Measurements from ENCODE around the gene ANKRD2. TPM values are rescaled to one million over a fixed set of nuclear protein-coding genes. Genes with fewer than 3 reads are reported as not detected.
"Not testable (repeated sequence)": the region's sequence is repeated elsewhere in the genome, so short reads cannot be mapped to it uniquely, and the experiment has no call there.

The ANKRD2 gene
- total RNA-seq, 1 donor from 2014 or later: 0.26 TPM

DNA sequence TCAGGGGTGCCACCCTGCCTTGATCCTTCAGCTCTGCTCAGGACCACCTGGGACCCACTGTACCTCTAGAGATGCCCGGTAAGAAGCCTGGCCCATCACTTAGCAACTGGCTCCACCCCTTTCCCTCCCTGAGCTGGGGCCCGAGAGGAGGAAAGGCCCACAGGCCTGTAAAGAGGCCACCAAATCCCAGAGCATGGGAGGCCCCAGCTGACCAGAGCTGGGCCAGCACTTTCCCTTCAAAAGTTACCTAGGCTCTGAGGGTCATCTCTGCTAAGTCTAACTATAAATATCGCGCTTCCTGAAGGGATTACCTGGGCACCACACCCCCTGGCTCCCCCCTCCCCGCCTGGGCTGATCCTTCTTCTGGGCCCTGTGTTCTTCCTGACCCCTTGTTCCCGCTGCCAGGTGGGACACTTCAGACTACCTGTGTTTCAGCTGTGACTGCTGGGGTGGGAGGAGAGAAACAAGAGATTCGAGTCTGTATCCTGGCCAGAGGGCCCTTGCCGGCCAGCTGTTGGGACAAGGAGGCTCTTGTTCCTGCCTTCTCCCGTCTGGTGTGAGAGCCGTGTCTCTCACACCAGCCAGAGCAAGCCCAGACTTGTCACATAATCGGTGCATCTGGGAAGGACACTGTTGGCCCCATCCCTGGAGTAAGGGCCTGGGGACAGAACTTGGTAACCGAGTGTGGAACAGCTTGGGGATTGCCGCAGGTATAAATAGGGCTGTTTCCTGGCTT lies 22.8 kb upstream of the ANKRD2 start:
- FAIRE-seq: no peak
- Histone ChIP-seq H3K36me3 (ENCODE audit: control insufficient read depth, insufficient read depth, low read length) (no peaks in the 10 kb centered on the region), H3K27me3 (ENCODE audit: control insufficient read depth, insufficient read depth, low read length) (no peaks in the 10 kb centered on the region), H3K4me3 (ENCODE audit: low read depth, low read length) (no peak overlapping the region)
- TF ChIP-seq, protein P1, sequence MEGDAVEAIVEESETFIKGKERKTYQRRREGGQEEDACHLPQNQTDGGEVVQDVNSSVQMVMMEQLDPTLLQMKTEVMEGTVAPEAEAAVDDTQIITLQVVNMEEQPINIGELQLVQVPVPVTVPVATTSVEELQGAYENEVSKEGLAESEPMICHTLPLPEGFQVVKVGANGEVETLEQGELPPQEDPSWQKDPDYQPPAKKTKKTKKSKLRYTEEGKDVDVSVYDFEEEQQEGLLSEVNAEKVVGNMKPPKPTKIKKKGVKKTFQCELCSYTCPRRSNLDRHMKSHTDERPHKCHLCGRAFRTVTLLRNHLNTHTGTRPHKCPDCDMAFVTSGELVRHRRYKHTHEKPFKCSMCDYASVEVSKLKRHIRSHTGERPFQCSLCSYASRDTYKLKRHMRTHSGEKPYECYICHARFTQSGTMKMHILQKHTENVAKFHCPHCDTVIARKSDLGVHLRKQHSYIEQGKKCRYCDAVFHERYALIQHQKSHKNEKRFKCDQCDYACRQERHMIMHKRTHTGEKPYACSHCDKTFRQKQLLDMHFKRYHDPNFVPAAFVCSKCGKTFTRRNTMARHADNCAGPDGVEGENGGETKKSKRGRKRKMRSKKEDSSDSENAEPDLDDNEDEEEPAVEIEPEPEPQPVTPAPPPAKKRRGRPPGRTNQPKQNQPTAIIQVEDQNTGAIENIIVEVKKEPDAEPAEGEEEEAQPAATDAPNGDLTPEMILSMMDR (IDR thresholded peaks at IDR 0.05; ENCODE audit: insufficient read depth, low read length, severe bottlenecking): no peak
- DNase-seq (ENCODE audit: low read depth): peak; percentile 60

DNA sequence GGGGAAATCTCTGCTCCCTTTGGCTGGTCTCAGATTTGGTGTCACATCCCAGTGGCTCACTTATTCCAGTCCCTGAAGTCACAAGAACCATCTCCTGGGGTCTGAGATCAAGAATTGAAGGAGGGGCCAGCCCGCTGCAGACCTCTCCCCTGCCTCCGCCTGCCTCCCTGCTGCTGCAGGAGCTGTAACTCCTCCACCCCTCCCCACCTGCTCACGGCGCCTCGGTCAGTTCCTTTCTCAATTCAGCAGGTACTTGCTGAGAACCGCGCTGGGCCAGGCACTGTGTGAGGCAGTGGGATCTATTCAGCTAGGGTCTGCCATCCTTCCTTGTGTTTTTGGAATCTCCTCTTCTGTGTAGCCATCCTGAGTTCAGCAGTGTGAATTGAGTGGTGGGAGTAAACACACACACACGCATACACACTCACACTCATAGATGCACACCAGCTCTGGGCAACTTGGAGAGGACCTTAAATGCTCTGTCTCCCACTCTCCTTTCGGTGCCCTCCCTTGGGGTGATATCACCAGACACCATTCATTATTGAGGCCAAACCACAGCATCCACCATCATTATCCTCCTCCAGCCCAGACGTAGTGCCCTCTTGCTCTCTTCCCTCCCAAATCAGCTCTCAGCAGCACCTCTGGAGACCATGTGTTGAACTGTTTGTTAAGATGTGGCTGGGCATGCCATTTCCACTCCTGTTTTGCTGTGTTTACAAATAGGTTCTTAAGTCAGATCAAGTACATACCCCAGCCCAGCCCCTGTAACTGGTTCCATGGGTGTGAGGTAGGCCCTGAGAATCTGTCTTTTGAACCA lies 22.0 kb upstream of the ANKRD2 start:
- peak; percentile 83 for FAIRE-seq
- TF ChIP-seq, protein P1 (IDR thresholded peaks at IDR 0.05; ENCODE audit: insufficient read depth, low read length, severe bottlenecking): no peak
- no peak overlapping the region for H3K4me3 ChIP-seq (ENCODE audit: low read depth, low read length)

DNA sequence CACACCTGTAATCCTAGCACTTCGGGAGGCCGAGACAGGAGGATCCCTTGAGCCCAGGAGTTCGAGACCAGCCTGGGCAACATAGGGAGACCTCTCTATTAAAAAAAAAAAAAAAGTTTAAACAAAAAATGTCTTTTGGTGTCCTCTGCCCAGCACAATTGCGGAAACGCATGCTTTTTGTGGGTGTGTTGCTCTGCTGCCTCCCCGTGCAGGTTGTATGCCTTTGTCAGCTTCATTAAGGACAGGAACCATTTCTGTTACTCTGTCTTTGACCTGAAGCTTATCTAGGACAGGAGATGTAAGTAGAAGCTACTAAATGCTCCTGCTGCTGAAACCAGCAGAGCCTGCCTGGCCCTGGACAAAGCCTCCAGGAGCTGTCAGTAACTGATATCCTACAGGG lies 21.3 kb upstream of the ANKRD2 start:
- FAIRE-seq (no peak), DNase-seq (ENCODE audit: low read depth) (no peak)
- H3K36me3 ChIP-seq (ENCODE audit: control insufficient read depth, insufficient read depth, low read length): no peaks in the 10 kb centered on the region
- no peaks in the 10 kb centered on the region for H3K27me3 ChIP-seq (ENCODE audit: control insufficient read depth, insufficient read depth, low read length)
- no peak overlapping the region for H3K4me3 ChIP-seq (ENCODE audit: low read depth, low read length)
- TF ChIP-seq, protein P1 (IDR thresholded peaks at IDR 0.05; ENCODE audit: insufficient read depth, low read length, severe bottlenecking): no peak

More for the DNA sequence above, 22.0 kb upstream of the ANKRD2 start:
- DNase-seq (ENCODE audit: low read depth): no peak
- Histone ChIP-seq H3K27me3 (ENCODE audit: control insufficient read depth, insufficient read depth, low read length) (no peaks in the 10 kb centered on the region), H3K36me3 (ENCODE audit: control insufficient read depth, insufficient read depth, low read length) (no peaks in the 10 kb centered on the region)

DNA sequence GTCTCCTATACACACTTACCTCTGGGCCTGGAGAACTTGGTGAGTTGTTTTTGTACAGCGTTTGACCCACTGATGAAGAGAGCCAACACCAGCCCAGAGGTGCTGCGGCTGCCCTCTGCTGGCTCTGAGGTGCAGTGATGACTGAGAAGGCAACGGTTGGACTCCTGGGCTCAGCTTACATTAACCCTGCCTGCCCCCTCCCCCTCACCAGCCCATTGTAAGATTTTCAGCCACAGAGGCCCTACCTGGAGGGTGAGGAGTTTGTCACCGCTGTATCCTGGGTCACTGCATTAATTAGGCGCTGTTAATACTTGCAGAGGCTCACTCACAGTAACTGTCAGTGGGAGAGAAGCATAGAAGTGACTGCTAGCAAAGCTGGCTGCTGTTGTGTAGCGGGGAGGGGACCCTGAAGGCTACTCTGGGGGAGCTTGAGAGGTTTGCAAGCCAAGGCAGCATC lies 19.0 kb upstream of the ANKRD2 start:
- no peak overlapping the region for H3K4me3 ChIP-seq (ENCODE audit: low read depth, low read length)
- TF ChIP-seq, protein P1 (IDR thresholded peaks at IDR 0.05; ENCODE audit: insufficient read depth, low read length, severe bottlenecking): peak; percentile 94
- FAIRE-seq (no peak), DNase-seq (ENCODE audit: low read depth) (peak; percentile 72)
- H3K27me3 ChIP-seq (ENCODE audit: control insufficient read depth, insufficient read depth, low read length): no peaks in the 10 kb centered on the region
- no peaks in the 10 kb centered on the region for H3K36me3 ChIP-seq (ENCODE audit: control insufficient read depth, insufficient read depth, low read length)

DNA sequence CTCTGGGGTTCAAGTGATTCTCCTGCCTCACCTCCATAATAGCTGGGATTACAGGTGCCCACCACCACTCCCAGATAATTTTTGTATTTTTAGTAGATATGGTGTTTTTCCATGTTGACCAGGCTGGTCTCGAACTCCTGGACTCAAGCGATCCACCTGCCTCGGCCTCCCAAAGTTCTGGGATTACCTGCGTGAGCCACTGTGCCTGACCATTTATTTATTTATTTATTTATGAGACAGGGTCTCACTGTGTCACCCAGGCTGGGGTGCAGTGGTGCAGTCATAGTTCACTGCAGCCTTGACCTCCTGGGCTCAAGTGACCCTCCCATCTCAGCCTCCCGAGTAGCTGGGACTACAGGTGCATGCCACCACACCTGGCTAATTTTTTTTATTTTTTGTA lies 18.2 kb upstream of the ANKRD2 start:
- FAIRE-seq; H3K36me3 ChIP-seq (ENCODE audit: control insufficient read depth, insufficient read depth, low read length); H3K27me3 ChIP-seq (ENCODE audit: control insufficient read depth, insufficient read depth, low read length); H3K4me3 ChIP-seq (ENCODE audit: low read depth, low read length); DNase-seq (ENCODE audit: low read depth): not testable (repeated sequence)

DNA sequence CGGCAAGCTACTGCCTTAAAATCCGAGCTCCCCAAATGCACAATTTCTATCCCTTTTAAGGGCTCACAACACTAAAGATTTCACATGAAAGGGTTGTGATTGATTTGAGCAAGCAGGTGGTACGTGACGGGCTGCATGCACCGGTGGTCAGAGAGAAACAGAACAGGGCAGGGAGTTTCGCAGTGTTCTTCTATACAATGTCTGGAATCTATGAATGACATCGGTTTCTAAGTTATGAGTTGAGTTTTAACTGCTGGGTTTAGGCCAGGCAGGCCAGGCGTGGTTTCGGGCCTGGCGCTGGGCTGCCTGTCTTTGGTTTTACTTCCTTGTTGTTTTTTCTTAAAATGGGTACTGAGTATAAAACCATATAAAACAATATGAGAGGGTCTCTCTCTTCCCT lies 17.0 kb upstream of the ANKRD2 start:
- not testable (repeated sequence) for DNase-seq (ENCODE audit: low read depth); H3K27me3 ChIP-seq (ENCODE audit: control insufficient read depth, insufficient read depth, low read length); H3K4me3 ChIP-seq (ENCODE audit: low read depth, low read length); H3K36me3 ChIP-seq (ENCODE audit: control insufficient read depth, insufficient read depth, low read length); FAIRE-seq

DNA sequence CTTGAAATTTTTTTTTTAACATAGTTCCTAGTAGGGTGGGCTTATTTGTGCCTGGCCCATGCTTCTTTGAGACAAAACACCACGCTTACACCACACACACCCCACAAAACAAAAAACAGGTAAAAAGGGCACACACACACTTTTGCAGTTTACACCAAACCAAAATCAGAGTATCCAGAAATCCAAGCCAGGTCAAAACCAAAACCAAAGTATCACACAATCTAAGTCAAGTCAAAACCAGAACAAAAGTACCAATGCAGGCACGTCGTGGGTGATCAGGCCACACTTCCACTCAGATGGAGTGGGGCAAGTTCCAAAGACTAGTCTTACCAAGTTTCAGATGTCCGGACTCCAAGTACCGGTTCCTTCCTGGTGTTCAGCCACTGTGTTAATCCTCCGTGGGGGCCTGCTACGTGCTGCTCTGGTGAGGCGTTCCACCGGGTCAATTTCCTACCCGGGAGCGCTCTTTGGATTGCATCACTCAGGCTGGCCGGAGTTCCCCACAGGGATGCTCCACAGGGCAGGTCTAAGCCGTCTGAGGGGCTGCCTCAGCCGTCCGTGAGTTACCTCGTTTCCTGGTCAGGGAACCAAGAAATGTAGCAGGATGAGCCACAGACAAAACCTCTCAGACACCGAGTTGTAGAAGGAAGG lies 11.7 kb upstream of the ANKRD2 start:
- H3K27me3 ChIP-seq (ENCODE audit: control insufficient read depth, insufficient read depth, low read length); FAIRE-seq; H3K36me3 ChIP-seq (ENCODE audit: control insufficient read depth, insufficient read depth, low read length); H3K4me3 ChIP-seq (ENCODE audit: low read depth, low read length); DNase-seq (ENCODE audit: low read depth): not testable (repeated sequence)

DNA sequence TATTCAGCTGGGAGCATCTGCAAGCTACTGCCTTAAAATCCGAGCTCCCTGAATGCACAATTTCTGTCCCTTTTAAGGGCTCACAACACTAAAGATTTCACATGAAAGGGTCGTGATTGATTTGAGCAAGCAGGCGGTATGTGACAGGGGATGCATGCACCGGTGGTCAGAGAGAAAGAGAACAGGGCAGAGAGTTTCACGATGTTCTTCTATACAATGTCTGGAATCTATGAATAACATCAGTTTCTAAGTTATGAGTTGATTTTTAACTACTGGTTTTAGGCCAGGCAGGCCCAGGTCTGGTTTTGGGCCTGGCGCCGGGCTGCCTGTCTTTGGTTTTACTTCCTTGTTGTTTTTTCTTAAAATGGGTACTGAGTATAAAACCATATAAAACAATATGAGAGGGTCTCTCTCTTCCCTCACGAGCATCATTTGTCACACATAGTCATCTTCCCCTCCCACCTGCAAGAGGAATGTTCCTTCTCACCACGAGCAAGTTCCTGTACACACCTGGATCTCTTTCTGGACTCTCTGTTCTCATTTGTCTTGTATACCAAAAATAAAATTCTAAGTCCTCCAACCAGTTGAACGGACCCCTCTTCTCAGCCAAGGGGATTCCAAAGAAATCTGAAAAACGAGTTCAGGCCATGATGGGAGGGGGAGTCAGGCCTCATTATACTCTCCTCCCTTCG lies 11.0 kb upstream of the ANKRD2 start:
- H3K4me3 ChIP-seq (ENCODE audit: low read depth, low read length); FAIRE-seq; H3K36me3 ChIP-seq (ENCODE audit: control insufficient read depth, insufficient read depth, low read length); H3K27me3 ChIP-seq (ENCODE audit: control insufficient read depth, insufficient read depth, low read length); DNase-seq (ENCODE audit: low read depth): not testable (repeated sequence)

DNA sequence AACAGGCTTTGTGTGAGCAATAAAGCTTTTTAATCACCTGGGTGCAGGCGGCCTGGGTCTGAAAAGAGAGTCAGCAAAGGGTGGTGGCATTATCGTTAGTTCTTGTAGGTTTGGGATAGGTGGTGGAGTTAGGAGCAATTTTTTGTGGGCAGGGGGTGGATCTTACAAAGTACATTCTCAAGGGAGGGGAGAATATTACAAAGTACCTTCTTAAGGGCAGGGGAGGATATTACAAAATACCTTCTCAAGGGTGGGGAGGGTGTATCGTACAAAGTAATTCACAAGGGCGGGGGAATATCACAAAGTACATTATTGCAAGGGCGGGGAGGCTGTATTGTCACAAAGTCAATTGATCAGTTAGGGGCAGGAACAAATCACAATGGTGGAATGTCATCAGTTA lies 10.2 kb upstream of the ANKRD2 start:
- not testable (repeated sequence) for H3K36me3 ChIP-seq (ENCODE audit: control insufficient read depth, insufficient read depth, low read length); H3K27me3 ChIP-seq (ENCODE audit: control insufficient read depth, insufficient read depth, low read length); FAIRE-seq; H3K4me3 ChIP-seq (ENCODE audit: low read depth, low read length); DNase-seq (ENCODE audit: low read depth)
